22Rv1 (cell line): Measurements from ENCODE around the gene ANKRD55.

Source experiments
- CTCF ChIP-seq: fragments of 450-650 bp; IDR thresholded peaks from 2 replicates; pipeline ENCODE4 v1.5.1; 2017; ENCODE audit warnings: mild to moderate bottlenecking
- ZFX ChIP-seq: fragments of 450-650 bp; IDR thresholded peaks from 2 replicates; pipeline ENCODE4 v1.6.1; 2017; ENCODE audit warnings: antibody characterized with exemption, borderline replicate concordance

DNA sequence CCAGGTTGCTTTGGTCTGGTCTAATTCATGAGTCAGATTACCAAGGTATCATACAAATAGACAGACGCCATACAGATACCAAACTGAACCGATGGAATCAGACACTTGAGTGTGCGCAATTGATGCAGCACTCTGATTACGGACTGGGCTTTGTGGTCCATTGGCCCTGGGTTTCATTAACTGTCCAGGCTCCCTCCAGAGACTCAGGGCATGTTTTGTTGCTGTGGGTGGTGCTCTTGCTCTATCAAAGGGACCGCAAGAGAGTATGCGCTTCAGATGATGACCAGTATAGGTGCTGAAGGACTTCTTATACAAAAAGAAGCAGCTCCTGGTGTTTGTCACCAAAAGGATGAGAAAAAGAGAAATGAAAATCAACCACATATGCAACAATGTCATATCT, 36.9 kb upstream of the ANKRD55 start:
- TF ChIP-seq CTCF (no peak), ZFX (no peak)
